IPS-NIHi7 (cell line): ENCODE measurements around the gene UBE2H.
"Not testable (repeated sequence)": the region's sequence is repeated elsewhere in the genome, so short reads cannot be mapped to it uniquely, and the experiment has no call there.

Experiments
- DNase-seq: peaks from one replicate; pipeline ENCODE4 v3.0.0; 2012; ENCODE audit warnings: mixed read lengths; ENCODE audit errors: extremely low spot score

UBE2H gene

GRCh38 chr7:129823143-129823542 is 129.6 kb downstream of the UBE2H start:
- not testable (repeated sequence) for DNase-seq

GRCh38 chr7:129821476-129821875 is 131.3 kb downstream of the UBE2H start:
- DNase-seq: no peak

- no peak for DNase-seq
Observed at GRCh38 chr7:129816742-129817141, 136.0 kb downstream of the UBE2H start.

GRCh38 chr7:129807863-129808262 is 144.9 kb downstream of the UBE2H start:
- DNase-seq: no peak

GRCh38 chr7:129804890-129805719 is 147.7 kb downstream of the UBE2H start:
- DNase-seq: no peak

- no peak for DNase-seq
Observed at GRCh38 chr7:129804111-129804889, 148.5 kb downstream of the UBE2H start.

GRCh38 chr7:129803546-129804081 is 149.1 kb downstream of the UBE2H start:
- no peak for DNase-seq

GRCh38 chr7:129801882-129802281 is 150.9 kb downstream of the UBE2H start:
- no peak for DNase-seq

- DNase-seq: no peak
Observed at GRCh38 chr7:129800901-129801300, 151.9 kb downstream of the UBE2H start.

GRCh38 chr7:129799350-129799955 is 153.3 kb downstream of the UBE2H start:
- no peak for DNase-seq

- DNase-seq: no peak
Observed at GRCh38 chr7:129798616-129799349, 154.0 kb downstream of the UBE2H start.

- DNase-seq: no peak
Observed at GRCh38 chr7:129797214-129797789, 155.5 kb downstream of the UBE2H start.

GRCh38 chr7:129796186-129796775 is 156.5 kb downstream of the UBE2H start:
- no peak for DNase-seq

- not testable (repeated sequence) for DNase-seq
Observed at GRCh38 chr7:129794461-129794860, 158.3 kb downstream of the UBE2H start.

GRCh38 chr7:129793506-129794310 is 159.1 kb downstream of the UBE2H start:
- DNase-seq: peak; percentile 11

GRCh38 chr7:129792721-129793120 is 160.0 kb downstream of the UBE2H start:
- DNase-seq: peak; percentile 8

GRCh38 chr7:129790136-129790535 is 162.6 kb downstream of the UBE2H start:
- no peak for DNase-seq

GRCh38 chr7:129789652-129790051 is 163.1 kb downstream of the UBE2H start:
- DNase-seq: no peak

GRCh38 chr7:129789000-129789399 is 163.8 kb downstream of the UBE2H start:
- DNase-seq: no peak
